HEK293 (cell line): Measurements from ENCODE around the gene HCRTR2.

Experiments
- AEBP2 ChIP-seq: fragments of 450-650 bp; formaldehyde crosslinking; IDR thresholded peaks from 2 replicates; pipeline ENCODE4 v1.5.1; 2016; ENCODE audit warnings: missing biosample characterization, missing genetic modification characterization, borderline replicate concordance
- SETDB1 ChIP-seq: IDR thresholded peaks from one replicate; pipeline ENCODE4 v1.6.1; 2017; ENCODE audit warnings: mild to moderate bottlenecking, low read length, moderate library complexity, mixed read lengths; ENCODE audit not compliant: insufficient read length
- YY1 ChIP-seq: fragments of 450-650 bp; formaldehyde crosslinking; IDR thresholded peaks from 2 replicates; pipeline ENCODE4 v1.5.1; 2018; ENCODE audit warnings: missing biosample characterization, missing genetic modification characterization
- ZBTB1 ChIP-seq: fragments of 450-650 bp; formaldehyde crosslinking; IDR thresholded peaks from 2 replicates; pipeline ENCODE4 v1.5.1; 2016; ENCODE audit warnings: missing biosample characterization, missing genetic modification characterization
- ZBTB10 ChIP-seq: fragments of 450-650 bp; formaldehyde crosslinking; IDR thresholded peaks from 2 replicates; pipeline ENCODE4 v1.5.1; 2016; ENCODE audit warnings: missing biosample characterization, missing genetic modification characterization
- ZBTB8A ChIP-seq: fragments of 450-650 bp; formaldehyde crosslinking; IDR thresholded peaks from 2 replicates; pipeline ENCODE4 v1.5.1; 2016; ENCODE audit warnings: missing biosample characterization, missing genetic modification characterization
- ZNF114 ChIP-seq: fragments of 450-650 bp; formaldehyde crosslinking; IDR thresholded peaks from 2 replicates; pipeline ENCODE4 v1.5.0; 2017; ENCODE audit warnings: missing biosample characterization, missing genetic modification characterization
- ZNF239 ChIP-seq: fragments of 450-650 bp; formaldehyde crosslinking; IDR thresholded peaks from 2 replicates; pipeline ENCODE4 v1.5.1; 2016; ENCODE audit warnings: missing biosample characterization, missing genetic modification characterization
- ZNF777 ChIP-seq: fragments of 450-650 bp; formaldehyde crosslinking; IDR thresholded peaks from 2 replicates; pipeline ENCODE4 v1.5.1; 2017; ENCODE audit warnings: missing biosample characterization, missing genetic modification characterization, borderline replicate concordance
- ZNF830 ChIP-seq: fragments of 450-650 bp; IDR thresholded peaks from 2 replicates; pipeline ENCODE4 v1.5.0; 2018; ENCODE audit warnings: missing biosample characterization, missing genetic modification characterization, low read depth, mild to moderate bottlenecking, moderate library complexity
- ZSCAN18 ChIP-seq: fragments of 450-650 bp; formaldehyde crosslinking; IDR thresholded peaks from 2 replicates; pipeline ENCODE4 v1.5.1; 2016; ENCODE audit warnings: missing biosample characterization, missing genetic modification characterization
- TF ChIP-seq, protein P1 (sequence below): fragments of 450-650 bp; formaldehyde crosslinking; IDR thresholded peaks from 2 replicates; pipeline ENCODE4 v1.5.1; 2016; ENCODE audit warnings: missing biosample characterization, missing genetic modification characterization
- TF ChIP-seq, protein P2 (sequence below): fragments of 450-650 bp; formaldehyde crosslinking; IDR thresholded peaks from 2 replicates; pipeline ENCODE4 v1.5.1; 2016; ENCODE audit warnings: missing biosample characterization, missing genetic modification characterization

DNA sequence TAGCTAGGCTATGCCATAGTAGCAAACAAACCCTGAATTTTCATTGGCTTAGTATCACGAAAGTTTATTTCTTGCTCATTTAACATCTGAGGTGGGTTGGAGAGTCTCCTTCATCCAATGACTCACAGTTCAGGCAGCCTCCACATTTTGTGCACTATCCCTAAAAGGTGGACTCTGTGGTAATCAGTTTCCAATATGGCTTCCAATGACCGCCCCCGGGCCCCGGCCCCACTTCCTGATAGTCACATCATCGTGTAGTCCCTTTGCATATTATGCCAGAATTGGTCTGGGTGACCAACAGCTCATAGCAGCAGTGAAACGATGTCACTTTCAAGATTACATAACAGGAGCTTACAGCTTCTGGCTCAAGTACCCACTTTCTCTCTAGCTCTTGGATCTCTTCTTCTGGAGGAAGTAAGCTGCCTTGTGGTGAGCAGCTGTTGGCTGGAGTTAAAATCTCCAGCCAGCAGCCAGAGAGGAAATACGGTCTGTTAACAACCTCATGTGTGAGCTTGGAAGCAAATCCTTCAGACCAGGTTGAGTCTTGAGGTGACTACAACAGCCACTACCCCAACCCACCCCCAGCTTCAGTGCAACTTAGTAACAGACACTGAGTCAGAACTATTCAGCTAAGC lies 7.8 kb downstream of the HCRTR2 start:
- TF ChIP-seq, protein P1, sequence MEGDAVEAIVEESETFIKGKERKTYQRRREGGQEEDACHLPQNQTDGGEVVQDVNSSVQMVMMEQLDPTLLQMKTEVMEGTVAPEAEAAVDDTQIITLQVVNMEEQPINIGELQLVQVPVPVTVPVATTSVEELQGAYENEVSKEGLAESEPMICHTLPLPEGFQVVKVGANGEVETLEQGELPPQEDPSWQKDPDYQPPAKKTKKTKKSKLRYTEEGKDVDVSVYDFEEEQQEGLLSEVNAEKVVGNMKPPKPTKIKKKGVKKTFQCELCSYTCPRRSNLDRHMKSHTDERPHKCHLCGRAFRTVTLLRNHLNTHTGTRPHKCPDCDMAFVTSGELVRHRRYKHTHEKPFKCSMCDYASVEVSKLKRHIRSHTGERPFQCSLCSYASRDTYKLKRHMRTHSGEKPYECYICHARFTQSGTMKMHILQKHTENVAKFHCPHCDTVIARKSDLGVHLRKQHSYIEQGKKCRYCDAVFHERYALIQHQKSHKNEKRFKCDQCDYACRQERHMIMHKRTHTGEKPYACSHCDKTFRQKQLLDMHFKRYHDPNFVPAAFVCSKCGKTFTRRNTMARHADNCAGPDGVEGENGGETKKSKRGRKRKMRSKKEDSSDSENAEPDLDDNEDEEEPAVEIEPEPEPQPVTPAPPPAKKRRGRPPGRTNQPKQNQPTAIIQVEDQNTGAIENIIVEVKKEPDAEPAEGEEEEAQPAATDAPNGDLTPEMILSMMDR, result no peak
- TF ChIP-seq ZNF114, result no peak
- no peak for TF ChIP-seq AEBP2
- no peak for TF ChIP-seq SETDB1
- TF ChIP-seq ZBTB1 (tag by site-specific recombination), result no peak
- TF ChIP-seq ZNF777 (tag by site-specific recombination), result no peak
- TF ChIP-seq, protein P2, sequence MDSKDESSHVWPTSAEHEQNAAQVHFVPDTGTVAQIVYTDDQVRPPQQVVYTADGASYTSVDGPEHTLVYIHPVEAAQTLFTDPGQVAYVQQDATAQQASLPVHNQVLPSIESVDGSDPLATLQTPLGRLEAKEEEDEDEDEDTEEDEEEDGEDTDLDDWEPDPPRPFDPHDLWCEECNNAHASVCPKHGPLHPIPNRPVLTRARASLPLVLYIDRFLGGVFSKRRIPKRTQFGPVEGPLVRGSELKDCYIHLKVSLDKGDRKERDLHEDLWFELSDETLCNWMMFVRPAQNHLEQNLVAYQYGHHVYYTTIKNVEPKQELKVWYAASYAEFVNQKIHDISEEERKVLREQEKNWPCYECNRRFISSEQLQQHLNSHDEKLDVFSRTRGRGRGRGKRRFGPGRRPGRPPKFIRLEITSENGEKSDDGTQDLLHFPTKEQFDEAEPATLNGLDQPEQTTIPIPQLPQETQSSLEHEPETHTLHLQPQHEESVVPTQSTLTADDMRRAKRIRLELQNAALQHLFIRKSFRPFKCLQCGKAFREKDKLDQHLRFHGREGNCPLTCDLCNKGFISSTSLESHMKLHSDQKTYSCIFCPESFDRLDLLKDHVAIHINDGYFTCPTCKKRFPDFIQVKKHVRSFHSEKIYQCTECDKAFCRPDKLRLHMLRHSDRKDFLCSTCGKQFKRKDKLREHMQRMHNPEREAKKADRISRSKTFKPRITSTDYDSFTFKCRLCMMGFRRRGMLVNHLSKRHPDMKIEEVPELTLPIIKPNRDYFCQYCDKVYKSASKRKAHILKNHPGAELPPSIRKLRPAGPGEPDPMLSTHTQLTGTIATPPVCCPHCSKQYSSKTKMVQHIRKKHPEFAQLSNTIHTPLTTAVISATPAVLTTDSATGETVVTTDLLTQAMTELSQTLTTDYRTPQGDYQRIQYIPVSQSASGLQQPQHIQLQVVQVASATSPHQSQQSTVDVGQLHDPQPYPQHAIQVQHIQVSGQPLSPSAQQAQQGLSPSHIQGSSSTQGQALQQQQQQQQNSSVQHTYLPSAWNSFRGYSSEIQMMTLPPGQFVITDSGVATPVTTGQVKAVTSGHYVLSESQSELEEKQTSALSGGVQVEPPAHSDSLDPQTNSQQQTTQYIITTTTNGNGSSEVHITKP (tag by site-specific recombination), result no peak
- TF ChIP-seq ZBTB10 (tag by site-specific recombination), result no peak
- TF ChIP-seq ZSCAN18, result no peak
- no peak for TF ChIP-seq YY1 (tag by site-specific recombination)
- no peak for TF ChIP-seq ZBTB8A (tag by site-specific recombination)
- no peak for TF ChIP-seq ZNF239
- no peak for TF ChIP-seq ZNF830 (tag by site-specific recombination)
